C4-2B (cell line): ENCODE measurements around the gene MLLT6.

Experiments
- H3K27ac ChIP-seq: fragments of 450-650 bp; 2 replicates; pipeline ENCODE4 v1.5.1; 2017
- CTCF ChIP-seq: fragments of 450-650 bp; conservative IDR thresholded peaks from 2 replicates; pipeline ENCODE4 v1.5.1; 2017; ENCODE audit warnings: mild to moderate bottlenecking
- ZFX ChIP-seq: fragments of 450-650 bp; IDR thresholded peaks from 2 replicates; pipeline ENCODE4 v1.6.1; 2017

The MLLT6 gene

GRCh38 chr17:38711792-38712571 lies 6.9 kb downstream of the MLLT6 start:
- TF ChIP-seq ZFX (no peak), CTCF (no peak)
- no peak overlapping the region for H3K27ac ChIP-seq

GRCh38 chr17:38712593-38712992 lies 7.5 kb downstream of the MLLT6 start:
- TF ChIP-seq ZFX: no peak
- TF ChIP-seq CTCF: no peak
- H3K27ac ChIP-seq: no peak overlapping the region

- TF ChIP-seq CTCF (no peak), ZFX (no peak)
- H3K27ac ChIP-seq: no peak overlapping the region
These were observed 8.5 kb downstream of the MLLT6 start for GRCh38 chr17:38713456-38714075.

- TF ChIP-seq CTCF: no peak
- H3K27ac ChIP-seq: no peak overlapping the region; the same call in 1 of the 2 replicates
These were observed 10.3 kb downstream of the MLLT6 start for GRCh38 chr17:38715216-38715943.

GRCh38 chr17:38716368-38717005 lies 11.4 kb downstream of the MLLT6 start:
- H3K27ac ChIP-seq: no peak overlapping the region
- TF ChIP-seq ZFX (no peak), CTCF (no peak)

GRCh38 chr17:38717139-38717745 lies 12.2 kb downstream of the MLLT6 start:
- H3K27ac ChIP-seq: no peak overlapping the region
- no peak for TF ChIP-seq CTCF
- TF ChIP-seq ZFX: no peak
